ENCODE results near the gene NOL4L.
A peak's percentile ranks its signal among the peaks of the same experiment; 100 is the strongest.
"Not testable (repeated sequence)": the region's sequence is repeated elsewhere in the genome, so short reads cannot be mapped to it uniquely, and the experiment has no call there.

Gene NOL4L

DNA sequence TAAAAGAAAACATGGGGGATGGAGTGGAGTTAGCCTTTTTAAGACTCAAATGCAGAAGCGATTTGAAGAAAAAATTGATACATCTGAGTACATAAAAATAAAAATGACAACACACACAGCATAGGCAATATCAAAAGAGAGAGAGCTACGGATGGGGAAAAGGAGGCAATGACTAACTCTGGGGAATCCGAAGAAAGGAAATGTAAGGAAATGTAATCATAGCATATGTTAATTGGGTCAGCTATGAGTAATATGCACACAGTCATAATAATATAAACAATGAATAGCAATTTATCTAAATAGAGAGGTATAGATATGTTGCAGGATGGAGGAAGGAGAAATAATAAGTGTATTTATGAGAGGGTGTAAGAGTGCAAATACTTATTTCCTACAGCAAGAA lies 83.4 kb downstream of the NOL4L start:
- DNase-seq, result no peak

DNA sequence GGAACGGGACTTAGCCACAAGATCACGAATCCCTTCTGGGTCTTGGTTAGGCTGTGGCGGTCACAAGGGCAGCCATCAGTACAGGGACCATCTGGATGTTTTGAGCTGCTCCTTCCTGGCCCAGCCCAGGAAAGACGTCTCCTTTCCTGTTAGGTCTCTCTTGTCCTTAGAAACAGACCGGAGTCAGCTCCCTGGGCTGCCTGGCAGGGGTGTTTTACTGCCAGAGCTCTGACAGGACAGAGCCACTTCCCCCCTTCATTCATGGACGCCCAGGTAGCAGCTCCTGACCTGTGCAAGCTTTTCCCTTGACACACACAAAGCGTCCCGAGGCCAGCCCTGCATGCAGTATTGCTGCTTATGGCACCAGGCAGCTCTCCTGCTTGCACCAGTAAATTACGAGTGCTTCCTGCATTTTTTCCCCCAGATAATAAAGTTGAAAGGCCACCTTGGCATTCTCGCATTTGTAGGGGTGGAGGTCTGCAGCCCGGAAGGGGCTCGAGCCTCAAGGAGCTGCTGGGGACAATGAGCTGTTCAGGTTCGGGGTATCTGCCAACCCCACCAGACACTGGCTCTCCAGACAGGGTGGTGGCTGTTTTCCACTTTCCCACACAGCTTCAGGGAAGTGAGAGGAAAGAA lies 87.4 kb downstream of the NOL4L start:
- no peak for DNase-seq

DNA sequence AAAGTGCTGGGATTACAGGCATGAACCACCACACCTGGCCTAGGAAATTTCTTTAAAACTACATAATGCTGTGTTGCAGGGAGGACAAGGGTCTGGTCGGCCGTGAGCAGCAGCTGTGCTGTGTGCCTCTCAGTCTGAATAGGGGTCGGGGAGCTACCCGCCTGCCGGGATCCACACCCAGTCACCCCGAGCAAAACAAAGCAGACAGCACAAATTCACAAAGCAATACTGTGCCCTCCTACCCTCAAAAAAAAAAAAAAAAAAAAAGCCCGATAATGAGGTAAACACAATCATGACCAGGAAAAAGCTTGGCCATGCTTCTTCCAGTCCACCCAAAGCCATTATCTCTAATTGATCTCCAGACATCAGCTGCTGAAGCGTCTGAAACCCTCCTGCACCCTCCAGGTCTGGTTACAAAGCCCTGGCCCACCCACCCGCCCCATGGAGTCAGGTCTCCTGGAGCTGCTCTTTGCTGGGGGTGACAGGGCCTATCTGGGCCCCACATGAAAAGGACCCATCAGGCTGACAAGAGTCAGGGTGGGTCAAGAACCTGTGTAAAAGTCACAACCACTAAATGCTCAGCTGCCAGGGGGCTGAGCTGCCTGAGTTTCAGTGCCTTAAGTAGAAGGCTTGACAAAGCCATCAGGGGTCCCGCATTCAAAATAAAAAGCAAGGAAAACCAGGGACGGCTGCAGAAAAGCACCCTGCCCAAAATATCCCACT lies 88.2 kb downstream of the NOL4L start:
- no peak for DNase-seq

DNA sequence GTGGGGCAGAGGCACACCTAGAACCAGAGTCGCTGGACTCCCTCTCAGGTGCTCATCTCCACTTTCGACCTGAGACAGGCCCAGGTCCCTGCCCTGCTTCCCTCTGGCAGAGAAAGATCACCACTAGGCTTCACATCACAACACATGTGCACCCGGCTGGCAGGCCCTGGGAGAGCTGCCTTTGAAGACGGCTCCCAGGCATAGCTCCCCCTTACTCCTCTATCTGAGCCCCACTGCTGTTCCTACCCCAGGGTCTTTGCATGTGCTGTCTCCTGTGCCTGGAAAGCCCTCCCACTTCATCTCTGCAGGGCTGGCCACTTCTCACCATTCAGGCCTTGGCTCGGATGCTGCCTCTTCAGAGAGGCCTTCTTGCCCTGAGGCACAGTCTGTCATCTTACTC lies 89.2 kb downstream of the NOL4L start:
- no peak for DNase-seq

DNA sequence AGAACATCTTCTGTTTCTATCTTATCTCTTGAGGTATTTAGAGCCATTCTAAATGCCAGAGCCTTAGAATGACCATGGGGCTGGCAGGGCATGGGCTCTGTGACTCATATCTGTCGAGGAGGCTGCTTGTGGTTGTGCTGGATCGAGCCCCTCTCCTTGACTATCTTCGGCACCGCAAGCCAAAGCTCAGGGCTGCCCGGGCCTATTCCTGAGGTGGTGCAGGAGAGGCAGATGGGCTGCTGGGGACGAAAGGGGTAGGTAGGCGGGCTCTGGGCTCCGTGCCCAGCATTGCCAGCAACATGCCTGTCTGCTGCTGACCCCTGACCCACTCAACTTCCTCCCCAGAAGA lies 89.9 kb downstream of the NOL4L start:
- DNase-seq, result no peak

DNA sequence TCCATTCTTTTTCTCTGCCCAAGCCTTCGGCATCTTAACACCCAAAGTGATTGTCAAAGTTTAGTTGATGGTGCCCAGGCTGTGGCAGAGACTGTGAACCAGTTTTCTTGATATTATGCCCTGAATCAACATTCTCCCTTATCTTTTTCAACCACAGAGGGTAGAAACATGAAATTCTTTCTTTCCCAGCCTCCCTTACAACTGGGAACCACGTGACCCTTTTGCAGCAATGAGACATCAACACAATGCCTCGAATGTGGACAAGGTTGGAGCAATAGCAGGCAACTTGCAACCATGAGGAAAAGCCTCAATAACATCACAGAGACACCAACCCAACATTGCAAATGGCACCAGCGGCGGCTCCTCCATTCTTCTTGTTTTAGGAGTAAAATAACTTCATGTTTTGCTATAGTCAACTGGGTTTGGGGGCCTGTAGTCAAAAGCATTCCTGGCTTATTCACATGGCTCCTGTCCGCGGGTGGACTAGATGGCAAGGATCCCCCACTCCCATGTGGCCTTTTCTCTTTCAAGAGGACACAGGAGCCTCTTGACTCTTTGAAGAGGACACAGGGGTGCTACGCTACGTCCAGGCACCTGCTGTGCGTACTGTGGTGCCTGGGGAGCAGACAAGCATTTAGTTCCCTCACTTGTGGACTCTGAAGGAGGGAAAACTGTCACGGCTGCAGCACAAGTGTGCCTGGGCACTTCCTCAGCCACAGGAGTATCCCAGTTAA lies 90.5 kb downstream of the NOL4L start:
- DNase-seq, result no peak

DNA sequence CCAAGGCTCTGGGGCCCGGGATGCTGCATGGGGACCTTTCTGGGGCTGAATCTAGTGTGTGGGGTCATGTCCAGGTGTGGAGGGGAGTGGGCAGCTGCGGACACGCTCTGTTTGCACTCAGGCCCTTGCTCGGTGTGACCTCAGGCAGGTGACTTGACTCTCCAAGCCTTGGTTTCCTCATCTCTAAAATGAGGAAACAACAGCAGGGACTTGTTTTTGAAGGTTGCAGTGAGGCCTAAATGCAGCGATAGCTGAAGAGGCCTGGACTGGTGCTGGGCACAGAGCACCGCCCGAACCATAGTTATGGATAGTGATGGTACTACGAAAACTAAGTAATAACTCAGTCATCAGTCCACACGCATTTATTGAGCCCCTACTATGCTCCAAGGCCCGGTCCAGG lies 91.8 kb downstream of the NOL4L start:
- no peak for DNase-seq

DNA sequence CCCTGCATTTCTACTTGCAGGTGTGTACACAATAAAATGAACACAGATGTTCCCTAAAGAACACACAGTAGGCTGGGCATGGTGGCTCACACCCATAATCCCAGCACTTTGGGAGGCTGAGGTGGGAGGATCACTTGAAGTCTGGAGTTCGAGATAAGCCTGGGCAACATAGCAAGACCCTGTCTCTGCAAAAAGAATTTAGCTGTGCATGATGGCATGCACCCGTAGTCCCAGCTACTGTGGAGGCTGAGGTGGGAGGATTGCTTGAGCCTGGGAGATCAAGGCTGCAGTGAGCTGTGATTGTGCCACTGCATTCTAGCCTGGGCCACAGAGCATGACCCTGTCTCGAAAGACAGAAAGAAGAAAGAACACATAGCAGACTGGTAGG lies 93.4 kb downstream of the NOL4L start:
- DNase-seq, result not testable (repeated sequence)

DNA sequence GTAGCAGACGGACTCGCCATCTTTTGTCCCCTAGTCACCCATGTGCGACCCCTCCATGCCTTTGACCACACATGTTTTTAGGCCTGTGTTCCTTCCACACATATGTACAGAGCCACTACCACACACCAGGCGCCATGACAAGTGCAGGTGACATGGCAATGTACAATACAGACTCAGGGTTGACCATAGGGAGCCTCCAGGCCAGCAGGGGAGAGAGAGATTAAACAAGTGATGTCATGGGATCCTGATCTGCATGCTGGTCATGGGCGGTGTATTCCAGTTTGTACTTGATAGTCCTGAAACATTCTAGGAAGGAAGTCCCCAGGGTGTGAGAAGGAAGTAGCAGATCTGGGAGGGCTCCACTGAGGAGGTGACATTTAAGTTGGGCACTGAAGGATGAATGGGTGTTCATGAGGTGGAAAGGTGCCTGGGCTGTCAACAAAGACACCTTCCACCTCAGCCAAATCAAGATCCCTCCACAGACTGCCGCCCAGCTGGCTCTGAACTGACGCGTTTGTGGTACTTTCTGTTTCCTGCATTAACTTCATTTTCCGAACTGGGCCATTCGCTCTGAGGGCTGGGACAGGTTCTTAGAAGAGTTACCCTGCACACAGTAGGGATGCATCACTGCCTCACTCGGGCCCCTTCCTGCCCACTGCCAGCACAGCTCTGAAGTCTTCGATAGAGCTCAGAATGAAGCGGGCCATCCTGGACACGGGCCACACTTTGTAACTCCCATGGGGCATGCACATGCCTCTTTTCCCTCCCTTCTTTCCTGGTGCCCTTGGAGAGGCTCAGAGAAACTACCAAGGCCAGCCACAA lies 94.0 kb downstream of the NOL4L start:
- no peak for DNase-seq

DNA sequence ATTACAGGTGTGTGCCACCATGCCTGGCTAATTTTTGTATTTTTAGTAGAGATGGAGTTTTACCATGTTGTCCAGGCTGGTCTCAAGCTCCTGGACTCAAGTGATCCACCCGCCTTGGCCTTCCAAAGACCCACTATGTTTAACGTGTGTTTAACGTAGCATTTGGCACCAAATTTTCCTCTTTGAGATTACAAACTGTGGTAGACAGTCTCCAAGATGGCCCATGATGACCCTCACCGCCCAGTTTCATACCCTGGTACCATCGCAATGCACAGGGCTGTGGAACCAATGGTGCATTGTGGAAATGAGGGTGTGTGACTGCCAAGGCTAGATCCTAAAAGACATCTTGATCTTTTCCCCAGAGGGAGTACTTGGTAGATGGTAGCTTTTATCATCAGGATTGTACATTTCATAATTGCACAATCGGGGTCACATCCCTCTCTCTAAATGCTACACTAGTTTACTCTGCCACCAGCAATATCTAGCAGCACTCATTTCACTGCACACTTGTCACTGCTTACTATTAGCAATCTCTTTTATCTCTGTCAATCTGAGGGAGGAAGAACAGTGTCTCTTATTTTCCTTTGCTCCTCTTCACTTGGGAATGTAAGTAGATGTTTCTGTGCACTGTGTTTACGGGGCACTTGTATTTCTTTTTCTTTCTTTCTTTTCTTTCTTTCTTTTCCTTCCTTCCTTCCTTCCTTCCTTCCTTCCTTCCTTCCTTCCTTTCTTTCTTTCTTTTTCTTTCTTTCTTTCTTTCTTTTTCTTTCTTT lies 96.9 kb downstream of the NOL4L start:
- no peak for DNase-seq

DNA sequence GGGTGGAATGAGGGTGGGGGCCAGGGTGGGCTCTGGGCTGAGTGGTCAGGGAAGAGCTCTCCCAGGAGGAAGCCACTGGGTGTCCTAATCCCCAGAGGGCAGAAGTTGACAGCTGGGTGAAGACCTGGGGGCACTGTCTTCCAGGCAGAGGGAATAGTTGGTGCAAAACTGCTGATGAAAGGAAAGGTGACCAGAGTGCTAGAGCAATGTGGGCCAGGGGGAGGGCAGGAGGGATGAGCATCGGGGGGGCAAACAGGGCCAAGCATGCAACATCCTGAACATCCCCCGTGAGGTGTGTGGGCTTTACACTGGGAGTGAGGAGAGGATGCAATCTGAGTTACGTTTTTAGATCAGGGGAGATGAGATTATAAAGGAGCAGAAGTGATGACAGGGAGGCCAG lies 97.8 kb downstream of the NOL4L start:
- no peak for DNase-seq

DNA sequence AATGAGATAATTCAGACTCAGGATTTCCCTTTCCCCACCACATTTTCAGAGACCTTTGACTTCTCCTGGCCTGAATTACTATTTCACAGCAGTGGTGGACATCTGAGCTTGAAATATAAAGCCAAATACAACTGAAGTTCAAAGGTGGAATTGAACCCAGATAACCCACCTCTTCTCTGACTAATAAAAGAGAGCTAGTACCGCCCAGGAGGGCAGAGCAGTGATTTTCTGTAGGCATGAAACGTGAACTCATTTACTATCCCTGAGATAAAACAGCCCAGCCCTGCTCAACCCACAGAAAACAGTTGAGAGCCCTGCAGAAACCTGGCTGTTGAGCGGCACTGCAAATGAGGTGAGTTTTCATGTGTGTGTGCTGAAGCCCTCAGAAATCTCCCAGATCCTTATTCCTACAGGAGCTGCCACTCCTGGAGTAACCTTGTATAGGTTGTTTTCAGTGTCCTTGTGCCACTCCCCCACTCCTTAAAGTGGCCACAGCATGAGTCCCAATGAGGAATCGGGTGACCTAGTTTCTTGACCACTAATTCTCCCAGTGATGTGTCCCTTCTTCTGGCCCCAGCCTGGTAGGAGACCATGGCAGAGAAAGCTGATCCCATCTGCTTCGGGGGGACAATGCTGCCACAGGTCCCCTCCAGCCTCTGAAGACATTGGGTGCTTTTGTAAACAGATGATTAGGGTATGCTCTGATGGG lies 99.2 kb downstream of the NOL4L start:
- DNase-seq, result no peak

DNA sequence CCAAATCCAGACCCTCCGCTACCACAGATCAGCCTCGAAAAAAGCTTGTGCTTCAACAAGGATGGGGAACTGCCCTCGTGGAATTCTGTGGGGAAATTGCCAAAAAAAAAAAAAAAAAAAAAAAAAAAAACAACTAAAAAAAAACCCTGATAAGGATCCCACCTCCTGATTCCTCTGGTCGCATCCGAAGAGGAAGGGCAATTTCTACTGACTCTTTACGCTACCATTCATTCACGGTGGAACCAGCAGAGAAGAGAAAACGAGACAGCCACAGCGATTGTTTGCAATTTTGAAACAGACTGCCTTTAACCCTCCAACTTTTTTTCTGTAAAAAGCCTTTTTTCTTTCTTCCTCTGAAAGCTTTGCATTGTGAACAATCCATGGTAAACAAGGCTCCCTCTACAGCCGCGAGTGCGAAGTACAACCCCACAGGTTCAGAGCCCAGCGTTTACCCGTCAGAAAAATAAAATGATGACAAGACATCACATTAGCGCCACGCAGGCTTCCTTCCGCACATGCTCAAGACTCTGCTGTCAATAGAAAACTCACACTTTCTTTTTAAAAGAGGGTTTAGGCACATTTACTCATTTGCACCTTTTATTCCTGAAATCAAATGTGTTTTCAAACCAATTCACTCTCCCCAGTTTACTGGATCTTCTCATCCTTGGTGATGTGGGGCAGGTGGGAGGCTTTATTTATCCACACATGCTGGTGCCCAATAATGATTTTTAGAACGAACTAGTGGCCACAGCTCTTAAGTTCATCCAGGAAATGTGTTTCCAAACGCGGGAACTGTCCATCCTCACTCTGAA lies 100.0 kb downstream of the NOL4L start:
- peak; percentile 88 to 90 for DNase-seq

DNA sequence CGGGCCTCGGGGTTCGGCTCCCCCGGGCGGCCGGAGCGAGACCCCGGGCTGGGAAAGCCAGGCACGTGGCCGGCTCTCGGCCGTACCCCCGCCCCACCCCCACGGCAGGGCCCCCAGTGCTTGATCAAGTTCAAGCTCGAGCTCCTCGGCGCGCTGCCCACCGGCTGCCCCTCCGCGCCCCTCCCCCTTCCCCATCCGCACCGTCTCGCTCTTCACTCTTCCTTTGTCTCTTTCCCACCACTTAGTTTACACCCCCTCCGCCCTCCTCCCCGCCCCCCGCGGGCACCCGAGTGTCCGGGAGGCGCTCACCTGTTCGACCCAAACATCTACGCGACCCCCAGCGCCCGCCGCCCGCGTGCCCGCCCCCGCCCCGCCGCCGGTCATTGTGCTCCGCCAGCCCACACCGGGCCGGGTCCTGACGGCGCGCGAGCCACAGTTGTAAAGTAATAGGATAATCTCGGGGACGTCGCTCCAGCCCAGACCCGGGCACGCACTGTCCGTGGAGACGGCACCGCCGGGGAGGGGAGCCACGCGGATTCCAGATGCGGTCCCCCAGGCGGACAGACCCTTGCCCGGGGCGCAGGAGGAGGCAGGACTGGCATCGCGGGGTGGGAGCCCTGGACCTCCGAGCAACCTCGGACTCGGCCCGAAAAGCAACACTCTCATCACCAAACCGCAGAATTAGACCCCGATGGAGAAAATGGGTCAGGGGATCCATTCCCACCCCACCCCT lies 100.7 kb downstream of the NOL4L start:
- peak in 1 of 2 donors; percentile 21 for DNase-seq

DNA sequence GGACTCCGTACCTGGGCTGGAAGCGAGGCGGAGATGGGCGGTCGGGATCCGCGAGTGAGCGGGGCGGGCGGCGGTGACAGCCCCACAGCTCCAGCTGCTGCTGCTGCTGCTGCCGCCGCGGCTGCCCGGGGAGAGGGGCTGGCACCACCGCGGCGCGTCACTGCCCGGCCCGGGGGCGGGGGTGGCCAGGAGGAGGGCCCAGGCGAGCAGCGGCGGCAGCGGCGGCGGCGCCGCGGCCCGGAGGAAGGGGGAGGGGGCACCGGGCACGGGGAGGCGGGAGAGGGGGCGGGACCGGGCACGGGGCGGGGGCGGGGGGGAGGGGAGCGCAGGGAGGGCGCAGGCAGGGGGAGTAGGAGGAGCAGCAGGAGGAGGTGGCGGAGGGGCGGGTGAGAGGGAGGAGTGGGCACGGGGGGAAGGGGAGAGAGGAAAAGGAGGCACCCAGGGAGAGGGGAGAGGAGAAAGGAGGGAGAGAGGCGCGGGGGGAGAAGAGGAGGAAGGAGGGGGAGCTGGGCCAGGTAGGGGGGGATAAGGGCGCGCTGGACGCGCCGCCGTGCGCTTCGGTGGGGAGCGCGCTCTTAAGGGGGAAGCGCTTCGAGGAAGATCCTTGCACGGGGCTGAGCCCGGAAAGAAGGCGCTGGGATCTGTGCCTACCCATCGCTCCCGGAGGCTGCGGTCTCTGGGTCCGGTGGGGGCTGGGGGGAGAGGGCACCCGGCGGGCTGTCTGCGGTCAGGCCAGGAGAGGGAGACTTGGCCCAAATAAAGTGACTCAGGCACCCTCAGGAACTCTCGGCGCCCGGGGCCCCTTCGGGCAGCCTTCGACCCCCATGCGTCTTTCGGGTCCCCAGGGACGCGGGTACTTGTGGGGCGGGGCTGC lies 101.5 kb downstream of the NOL4L start:
- DNase-seq, result peak; percentile 63 to 76

DNA sequence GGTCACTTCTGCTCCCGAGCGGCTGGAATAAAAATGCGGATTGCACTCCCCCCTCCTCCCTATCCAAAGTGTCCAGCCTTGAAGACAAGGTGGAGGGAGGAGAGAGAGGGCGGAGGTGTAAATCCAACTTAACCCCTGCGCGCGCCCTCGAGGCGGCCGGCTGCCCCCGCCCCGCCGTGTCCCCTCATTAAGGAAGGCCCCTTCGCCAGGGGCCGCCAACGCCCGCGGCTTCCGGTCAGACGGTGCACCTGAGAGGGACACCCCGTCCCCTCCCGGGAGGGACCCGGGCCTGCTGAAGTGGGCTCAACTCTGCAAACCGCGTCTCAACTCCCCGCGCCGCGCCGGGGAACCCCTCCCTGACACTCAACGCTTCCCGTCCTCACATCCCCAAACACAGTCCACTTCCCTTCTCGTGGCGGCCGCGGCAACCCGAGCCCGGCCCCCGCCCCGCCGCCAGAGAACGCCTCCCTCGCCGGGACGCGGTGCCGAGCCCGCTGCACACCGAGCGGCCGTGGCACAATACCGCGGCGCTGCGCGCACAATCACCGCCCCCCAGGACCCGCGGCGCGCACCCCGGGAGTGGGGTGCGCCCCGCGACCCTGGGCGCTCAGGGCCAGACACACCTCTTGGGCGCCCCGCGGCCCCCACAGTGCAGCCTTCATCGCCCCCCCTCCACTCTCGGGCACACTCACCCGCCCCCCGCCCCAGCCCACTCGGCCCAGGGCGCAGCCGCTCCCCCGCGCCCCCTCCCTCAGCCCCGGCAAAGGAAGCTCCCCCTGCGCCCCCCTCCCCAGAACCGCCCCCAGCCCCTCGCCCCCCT lies 102.5 kb downstream of the NOL4L start:
- DNase-seq, result peak; percentile 37 to 38

DNA sequence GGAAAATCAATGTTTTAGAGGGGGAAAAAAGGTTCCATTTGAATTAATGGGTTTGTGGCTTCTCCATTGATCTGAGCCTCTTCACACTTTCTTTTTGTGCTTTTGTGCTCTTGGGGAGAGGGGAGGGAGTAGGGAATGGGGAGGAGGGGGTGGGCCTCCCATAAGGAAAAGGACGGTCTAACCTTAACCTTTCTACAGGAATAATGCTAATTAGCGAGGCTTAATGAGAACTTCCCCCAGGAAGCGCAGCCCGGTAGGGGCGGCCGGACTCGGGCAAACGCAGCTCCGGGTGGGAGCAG lies 103.0 kb downstream of the NOL4L start:
- DNase-seq, result no peak

DNA sequence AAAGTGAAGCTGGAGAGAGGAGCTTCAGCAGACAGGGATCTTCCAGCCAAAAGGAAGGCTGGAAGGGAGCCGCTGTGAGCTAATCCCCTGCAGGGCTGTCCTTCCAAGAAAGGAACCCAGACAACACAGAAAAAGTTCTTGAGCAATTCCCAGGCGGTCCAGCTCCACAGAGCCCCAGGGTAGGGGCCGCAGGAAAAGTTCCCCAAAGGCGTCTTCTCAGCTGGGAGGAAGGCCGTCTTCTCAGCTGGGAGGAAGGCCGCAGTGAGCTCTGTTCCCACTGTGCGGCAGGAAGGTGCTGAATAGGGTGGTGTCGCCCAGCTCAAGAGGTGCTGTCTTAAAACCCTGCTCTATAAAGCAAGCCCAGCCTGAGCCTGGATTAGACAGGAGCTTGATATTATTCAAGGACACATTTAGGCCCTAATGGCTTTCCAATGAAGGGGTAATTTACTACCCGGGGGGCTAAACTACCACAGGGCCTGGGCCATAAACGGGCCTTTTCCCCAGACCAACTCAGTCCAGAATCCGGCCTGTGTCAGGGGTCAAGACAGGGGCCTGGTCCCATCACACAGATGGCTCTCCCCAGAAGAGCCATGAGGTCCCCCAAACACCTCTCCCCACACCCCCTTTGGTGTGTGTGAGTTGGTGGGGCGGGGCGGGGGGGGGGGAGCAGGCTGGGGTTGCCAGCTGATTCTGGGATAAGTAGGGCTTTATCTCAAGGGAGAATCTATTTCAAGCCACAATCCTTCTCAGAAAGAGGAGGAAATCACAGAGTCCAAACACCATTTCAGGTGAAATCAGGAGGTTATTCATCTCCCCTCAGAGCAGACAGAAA lies 103.6 kb downstream of the NOL4L start:
- no peak for DNase-seq

Data from CD4-positive, alpha-beta T cell treated with Interleukin-4 for 1 hour (primary cell).